Glomerular endothelial cell (primary cell): ENCODE data around the gene RAP1GAP. TPM values are rescaled to one million over a fixed set of nuclear protein-coding genes. Genes with fewer than 3 reads are reported as not detected.

ENCODE experiments used
- DNase-seq: peaks from one replicate; pipeline ENCODE4 v3.0.0-alpha.2; 2011; ENCODE audit warnings: low read depth, low spot score; ENCODE audit errors: extremely low read depth
- total RNA-seq: library from RNA; depleted of rRNA; stranded (reverse); fragments of >200 nt; gene quantifications from 2 replicates; pipeline ENCODE4 v1.2.3, GENCODE V29; 2015

Gene RAP1GAP
- total RNA-seq, 1 donor from 2014 or later, result not detected

DNA sequence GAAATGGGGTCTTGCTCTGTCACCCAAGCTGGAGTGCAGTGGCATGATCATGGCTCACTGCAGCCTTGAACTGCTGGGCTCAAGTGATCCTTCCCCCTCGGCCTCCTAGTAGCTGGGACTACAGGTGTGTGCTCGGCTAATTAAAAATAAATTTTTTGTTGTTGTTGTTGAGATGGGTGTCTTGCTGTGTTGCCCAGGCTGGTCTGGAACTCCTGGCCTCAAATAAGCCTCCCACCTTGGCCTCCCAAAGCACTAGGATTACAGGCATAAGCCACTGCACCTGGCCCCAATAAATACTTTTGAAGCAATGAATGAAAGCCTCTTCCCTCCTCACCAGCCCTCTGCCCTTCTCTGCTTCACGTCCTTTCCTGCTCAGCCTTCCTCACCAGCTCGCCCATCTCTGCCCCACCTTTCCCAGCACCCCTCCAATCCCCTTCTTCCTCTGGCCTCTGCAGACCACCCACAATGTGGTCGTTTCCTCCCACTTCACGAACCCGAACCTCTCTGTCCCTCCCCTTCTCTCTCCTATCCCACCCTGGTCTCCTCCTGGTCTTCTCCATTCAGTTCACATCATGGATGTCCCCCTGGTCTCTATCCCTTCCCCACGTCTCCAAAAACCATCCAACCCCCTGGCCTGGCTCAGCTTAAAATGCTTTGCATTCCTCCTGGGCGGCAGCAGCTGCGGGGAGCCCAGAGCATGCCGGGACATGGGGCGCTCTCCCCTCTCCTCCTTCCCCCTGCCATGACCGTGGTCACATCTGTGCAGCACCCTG is 38.4 kb downstream of the RAP1GAP start:
- DNase-seq, result no peak

DNA sequence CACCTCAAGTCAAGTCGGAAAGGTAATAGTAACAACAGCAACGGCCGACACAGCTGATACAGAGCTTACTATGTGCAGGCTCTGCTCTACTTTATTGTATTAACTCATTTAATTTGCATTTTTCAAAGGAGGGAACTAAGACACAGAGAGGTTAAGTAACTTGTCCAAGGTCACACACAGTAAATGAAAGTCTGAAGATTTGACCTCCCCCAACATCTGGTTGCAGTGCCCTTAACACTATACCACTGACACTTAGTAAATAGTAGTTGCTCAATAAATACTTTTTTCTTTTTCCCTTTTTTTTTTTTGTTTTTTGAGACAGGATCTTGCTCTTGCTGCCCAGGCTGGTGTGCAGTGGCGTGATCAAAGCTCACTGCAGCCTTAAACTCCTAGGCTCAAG is 39.2 kb downstream of the RAP1GAP start:
- DNase-seq, result no peak

DNA sequence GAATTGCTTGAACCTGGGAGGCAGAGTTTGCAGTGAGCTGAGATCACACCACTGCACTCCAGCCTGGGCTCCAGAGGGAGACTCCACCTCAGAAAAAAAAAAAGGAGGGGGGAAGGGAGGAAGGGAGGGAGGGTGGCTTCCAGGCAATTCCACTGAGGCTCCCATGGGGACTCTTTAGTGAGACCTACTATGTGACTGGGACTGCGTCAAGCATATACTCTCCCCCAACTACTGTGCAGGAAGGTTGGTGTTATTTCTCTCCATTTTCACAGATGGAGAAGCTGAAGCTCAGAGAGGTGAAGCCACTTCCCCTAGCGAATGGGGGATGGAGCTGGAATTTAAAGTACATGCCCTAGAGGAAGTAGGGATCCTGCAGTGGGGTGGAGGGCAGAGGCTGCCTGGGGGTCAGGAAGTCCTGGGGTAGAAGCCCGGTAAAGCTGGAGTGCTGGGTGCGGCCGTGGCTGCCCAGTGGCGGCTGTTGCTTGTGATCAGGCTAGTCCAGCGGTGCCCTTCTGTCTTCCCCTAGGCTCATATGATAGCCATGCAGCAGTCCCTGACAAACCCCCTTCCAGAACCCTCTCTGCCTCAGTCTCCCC is 40.3 kb downstream of the RAP1GAP start:
- DNase-seq, result no peak

DNA sequence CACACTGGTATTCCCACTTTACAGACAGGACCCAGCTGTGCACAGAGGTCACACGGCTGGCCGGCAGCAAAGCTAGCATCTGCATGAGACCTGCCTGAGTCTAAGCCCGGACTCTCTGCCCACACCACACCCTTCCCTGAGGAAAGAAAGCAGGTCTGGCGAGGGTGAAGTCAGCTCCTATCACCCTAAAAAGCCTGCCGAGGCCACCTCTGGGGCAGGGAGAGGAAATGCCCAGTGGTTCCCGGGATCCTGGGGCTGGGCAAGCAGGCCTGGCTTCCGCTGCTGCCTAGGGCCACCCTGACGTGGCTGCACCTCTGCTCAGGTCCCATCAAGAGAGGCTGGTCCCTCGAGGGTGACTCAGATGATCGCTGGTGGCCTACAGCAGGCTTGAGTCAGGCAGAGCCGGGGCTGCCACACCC is 42.2 kb downstream of the RAP1GAP start:
- DNase-seq, result no peak

DNA sequence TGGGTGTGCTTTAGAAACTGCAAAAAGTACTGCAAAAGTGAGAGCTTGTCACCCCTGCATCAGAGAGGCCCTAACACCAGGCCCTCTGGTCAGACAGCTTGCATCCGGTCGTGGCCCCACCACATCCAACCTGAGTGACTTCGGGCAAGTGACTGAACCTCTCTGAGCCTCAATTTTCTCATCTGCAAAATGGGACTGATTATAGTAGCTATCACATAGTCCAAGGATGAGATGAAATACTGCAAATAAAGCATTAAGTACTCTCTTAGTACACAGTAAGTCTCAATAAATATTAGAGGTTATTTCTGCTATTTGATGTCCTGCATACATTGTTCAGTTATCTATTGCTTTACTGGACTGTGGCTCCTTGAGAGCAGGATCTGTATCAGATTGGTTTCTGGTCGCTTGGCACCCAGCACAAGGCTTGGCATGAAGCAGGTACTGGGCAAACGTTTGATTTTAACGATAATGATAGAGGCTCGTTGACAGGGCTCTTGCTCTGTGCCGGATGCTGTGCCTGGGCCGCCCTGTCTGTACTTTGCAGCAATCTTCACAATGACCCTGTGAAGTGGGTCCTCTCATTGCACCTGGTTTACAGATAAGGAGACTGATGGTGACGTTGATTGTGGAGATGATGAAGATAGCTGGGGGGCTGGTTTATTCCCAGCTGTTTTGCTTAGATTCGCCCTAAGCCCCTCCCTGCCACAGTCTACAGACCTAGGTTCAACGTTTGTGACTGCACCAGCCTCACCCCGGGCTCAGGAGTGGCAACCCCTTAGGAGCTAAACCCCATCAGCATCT is 43.6 kb downstream of the RAP1GAP start:
- no peak for DNase-seq

DNA sequence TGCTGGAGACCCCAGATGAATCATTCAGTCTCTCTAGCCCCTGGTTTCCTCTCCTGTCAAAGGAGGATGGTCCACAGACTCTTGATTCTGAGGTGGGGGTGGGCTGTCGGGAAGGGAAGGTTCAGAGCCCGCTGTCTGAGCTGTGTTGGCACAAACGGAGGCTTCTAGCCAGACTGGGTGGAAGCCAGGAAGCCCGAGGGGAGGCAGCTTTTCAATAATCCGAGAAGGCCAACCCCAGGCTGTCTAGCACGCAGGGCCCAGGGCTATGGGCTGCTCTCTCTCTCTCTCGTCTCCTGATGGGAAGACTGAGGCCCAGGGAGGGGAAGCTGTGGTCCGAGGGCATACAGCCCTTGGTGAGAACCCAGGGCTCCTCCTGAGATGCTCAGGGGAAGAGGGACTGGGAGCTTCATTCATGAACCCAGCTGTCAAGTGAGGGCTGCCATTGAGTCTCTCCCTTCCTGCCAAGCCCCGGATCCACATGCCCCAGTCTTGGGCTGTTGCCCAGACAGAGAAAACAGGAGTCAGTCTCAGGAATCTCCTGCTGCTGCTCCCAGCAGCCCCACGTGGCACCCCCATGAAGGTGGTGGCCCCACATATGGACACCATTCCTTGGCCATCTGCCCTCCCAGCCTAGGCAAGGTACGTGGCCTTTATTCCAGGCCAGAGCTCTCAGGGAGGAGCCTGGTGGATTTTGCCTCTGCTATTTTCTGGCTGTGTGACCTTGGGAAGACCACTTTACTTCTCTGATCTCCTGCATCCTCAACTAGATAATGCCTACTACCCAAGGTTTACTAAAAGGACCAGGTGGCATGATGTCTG is 44.4 kb downstream of the RAP1GAP start:
- DNase-seq, result no peak

DNA sequence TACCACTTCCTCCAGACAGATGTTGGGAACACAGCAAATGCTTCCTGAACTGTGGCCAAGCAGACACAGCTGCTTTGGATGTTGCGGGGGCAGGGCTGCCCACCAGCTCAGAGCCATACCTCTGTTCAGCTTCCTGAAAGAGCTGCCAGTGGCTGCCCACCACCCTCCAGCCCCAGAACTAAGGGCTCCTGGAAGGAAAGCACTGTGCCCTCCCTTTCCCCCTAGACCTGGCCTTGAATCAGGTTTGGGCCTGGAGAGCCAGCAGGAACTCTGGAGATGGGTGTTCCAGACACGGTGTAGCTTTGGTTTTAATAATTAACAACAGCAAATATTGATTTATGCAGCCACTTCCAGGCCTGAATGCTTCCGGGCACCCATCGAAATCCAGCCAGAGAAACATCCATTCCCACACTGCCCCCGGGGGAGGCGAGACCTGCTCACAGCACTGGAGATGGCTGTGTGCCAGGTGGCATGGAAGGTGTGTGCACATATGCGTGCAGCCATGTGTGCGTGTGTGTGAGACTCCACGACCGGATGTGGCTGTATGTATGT is 45.7 kb downstream of the RAP1GAP start:
- no peak for DNase-seq

DNA sequence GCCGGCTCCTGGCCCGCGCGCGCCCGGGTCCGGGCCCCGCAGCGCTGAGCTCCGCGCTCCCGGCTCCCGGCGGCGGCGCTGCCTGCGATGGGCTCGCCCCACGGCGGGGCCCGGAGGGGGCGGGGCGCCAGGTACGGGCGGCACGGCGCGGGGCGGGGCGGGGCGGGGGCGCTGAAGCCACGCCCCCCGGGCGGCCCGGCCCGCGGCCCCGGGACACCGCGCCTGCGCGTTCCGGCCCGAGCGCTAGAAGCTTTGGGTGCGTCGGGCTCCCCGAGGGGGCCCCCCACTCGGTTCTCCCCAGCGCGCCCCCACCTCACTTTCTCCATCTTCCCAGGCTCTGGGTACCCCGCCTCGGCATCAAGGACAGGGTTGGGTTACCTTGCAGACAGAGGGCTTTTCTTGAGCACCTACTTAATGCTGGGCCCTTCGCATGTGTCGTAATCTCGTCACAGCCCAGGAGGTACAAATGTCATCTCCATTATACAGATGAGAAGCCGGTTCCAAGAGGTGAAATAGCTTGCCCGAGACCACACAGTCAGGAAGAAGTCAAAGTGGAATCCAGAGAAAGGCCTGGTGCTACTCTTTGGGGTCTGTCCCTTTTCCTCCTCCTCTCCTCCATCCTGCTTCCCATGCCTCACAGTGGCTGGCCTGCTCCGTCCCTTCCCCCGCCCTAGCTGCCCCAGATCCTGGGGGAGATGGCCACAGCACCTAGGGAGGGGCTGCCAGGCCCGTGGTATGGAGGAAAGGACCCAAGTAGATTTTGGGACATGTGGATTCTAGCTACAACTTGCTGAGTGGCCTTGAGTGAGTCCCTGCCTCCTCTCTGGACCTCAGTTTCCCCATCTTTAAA is 46.5 kb downstream of the RAP1GAP start:
- DNase-seq, result no peak

DNA sequence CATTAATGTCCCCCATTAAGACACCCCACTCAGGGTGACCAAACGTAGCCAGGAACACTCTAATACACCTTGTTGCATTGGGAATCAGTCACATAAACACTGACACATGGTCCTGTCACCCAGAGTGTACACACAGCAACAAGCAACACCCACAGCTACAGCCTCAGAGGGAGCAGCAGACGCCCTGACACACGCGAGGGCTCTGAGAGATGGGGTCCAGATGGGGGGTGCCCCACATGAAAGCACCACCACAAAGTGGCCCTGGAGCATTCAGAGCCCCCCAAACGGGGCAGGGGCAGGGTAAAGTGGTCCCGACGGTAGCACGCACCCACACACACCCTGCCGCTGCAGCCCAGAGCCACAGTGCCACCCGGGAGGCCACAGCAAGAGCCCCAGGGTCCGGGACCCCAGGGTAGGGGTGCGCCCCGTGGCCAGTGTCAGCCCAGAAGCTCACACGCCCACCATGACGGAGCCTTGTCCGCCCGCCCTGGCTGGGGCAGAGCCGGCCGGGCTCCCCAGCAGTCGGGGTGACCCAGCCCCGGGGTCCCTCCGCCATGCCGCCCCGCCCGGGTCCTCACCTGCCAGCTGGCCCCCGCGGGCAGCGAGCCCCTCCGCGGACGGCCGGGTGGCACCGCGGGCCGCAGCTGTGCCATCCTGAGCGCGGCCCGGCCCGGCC is 47.3 kb downstream of the RAP1GAP start:
- DNase-seq, result no peak

DNA sequence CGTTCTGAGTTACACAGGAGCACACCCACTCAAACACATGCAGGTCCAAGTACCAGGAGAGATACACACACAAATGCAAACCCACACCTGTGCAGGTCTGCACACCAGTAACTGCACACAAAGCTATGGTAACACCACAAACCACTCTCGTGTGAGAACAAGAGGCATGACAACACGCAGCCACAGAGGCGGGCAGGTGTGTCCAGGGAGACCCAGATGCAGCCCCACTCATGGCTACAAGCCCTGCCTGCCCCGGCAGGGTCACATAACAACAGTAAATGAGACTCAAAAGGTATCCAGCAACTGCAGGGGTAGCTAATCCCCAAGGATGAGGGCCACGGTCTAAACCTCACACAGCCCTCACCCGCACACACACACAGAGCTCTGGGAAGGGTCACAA is 48.1 kb downstream of the RAP1GAP start:
- no peak for DNase-seq

DNA sequence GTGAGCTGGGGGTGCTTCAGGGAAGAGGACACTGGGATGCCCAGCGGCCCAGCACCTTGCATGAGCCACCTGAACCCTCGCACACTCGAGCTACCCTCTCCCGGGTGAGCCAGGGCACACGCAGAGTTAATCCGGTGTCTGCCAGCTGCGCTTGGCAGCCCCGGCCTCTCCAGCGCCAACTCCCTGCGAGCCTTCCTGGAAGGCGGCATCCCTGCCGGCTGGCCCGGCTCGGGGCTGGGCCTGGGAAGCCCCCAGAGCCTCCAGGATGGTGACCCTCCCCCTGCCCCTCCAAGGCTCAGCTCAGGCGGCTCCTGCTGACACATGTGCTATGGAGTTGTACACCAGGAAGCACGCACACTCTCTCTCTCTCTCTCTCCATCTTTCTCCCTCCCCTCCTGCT is 48.7 kb downstream of the RAP1GAP start:
- DNase-seq, result no peak

DNA sequence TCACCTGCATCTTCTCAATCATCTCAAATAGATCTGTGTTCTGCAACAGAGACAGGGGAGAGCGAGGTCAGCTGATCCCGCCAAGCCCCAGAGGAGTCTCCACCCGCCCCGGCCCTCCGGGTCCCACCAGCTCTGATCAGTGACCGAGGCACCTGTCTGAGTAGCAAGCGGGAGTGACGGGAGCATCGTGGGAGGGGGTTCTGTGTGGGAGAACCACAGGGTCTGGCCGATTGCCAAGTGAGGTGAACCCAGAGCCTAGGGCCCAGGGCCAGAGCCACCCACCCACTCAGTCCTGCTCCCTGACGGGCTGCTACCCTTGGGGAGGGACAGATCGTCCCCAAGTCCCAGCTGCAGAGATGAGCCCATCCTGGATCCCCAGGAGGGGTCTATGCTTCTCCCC is 49.1 kb downstream of the RAP1GAP start:
- DNase-seq, result no peak

DNA sequence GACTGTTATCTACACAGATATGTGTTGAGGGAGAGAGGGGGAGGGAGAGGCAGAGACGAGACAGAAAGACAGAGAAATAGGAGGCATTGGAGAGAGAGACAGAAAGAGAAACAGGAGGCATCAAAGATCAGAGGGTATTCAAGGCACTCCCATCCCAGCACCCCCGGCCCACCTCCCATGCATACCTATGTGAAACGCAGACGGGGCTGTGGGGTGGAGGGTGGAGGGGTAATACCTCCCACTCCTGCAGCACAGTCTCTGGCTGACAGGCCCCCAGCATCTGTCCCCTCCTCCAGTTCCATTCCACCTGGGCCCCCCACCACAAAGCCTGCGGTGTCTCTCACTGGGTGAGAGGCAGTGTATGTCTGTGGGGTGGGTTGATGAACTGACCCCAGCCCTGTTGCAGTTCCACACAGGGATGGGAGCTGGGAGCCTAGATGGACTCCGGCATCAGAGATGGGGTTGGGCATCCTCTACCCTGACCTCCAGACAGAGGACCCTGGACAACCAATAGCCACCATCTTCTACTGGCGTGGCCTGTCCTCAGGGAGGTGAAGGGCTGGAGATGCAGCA is 49.7 kb downstream of the RAP1GAP start:
- no peak for DNase-seq

DNA sequence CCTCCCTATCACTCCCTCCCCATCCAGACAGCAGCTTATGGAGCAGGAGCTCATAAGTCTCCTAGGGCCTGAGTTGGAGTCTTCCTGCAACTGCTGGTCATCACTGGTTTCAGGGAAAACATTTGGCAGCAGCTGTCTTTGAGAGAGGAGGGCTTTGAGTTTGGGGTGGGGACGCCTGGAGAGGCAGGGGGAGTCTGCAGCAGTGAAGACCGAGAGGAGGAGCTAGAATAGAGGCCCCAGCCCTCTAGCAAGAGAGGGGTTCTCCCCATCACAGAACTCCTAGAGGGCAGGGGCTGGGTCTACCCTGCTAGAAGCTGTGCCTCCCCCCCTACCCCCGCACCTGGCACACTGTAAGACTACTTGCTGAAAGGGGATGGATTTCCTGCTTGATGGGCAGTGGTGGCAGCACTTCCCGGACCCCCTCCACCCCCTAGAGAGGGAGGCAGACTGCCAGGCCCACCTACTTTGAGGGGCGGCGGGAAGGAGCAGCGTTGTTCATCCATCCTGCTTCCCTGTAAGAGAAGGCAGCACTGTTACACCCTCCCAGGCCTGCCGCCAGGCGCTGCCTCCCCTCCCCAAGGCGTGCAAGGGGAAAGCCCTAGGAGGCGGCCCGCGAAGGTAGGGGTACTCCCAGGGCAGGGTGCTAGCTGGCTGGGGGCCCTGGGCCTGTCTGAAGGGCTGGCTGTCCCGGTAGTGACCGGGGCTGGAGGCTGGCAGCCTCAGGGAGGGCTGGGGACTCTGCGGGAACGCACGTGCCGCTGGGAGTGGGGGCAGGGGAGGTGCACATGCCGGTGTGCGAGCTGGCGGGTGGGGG is 50.4 kb downstream of the RAP1GAP start:
- no peak for DNase-seq

DNA sequence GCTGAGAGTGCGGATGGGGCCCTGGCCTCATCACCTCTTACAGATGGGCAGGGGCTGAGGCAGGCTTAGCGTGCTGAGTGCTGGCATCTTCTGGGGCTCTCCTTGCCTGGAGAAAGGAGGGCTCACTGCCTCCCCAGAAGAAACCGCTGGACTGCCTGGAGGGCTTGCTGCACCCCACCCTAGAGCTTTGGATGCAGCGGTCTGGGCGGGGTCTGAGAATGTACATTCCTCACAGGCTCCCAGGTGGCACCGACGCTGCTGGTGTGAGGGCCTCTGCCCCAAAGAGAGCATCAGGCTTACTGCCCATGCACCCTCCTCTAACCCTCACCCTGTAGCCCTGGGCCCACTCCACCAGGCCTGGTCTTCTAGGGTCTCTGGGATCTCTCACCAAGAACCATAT is 51.1 kb downstream of the RAP1GAP start:
- DNase-seq, result no peak

DNA sequence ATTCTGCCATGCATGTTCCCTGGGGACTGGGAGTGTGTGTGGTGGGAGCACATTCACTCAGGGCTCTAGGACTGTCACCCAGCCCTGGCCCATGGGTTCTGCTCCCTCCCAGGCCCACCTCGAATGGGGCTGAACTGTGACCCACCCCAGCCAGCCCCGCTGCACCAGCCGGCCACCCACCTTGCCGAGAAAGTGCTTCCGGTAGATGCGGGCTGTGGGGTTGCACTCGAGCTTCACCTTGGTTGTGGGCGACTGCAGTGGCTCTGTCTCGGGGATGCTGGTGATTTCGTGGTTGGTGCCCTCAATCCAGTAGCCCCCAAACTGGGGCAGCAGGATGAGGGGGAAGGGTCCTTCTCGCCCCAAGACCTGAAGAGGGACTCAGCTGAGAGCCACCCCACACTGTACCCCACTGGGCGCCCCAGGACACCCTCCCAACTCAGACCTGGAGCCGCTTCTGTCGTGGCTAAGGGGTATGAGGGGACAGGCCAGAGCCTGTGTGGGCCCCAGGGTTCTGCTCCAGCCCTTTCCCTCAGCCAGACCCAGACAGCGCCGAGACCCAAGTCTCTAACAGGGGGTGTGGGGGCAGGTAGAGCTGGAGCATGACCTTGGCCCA is 51.9 kb downstream of the RAP1GAP start:
- no peak for DNase-seq

DNA sequence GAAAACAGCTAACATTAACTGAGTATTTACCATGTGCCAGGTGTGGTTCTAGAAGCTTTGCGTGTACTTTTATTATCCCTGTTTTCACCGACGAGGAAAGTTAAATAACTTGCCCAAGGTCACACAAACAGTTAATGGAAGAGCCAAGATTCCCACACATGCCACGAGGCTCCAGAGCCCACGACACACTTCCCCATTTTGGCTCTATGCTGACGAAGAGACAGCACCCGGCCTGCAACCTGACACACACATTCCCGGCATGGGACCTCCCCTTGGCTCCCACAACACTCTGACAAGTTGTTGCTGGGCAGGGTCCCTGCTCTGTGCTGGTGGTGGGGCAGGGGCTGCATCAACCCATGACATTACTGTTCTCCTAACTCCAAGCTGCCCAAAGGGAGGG is 52.8 kb downstream of the RAP1GAP start:
- no peak for DNase-seq
